GOT3 (cell line): ENCODE results near the gene MLX.
"Not testable (repeated sequence)": the region's sequence is repeated elsewhere in the genome, so short reads cannot be mapped to it uniquely, and the experiment has no call there.

Source experiments
- DNase-seq: peaks from one replicate; lab custom pipeline; 2025; ENCODE audit warnings: mixed read lengths; lab: John Stamatoyannopoulos, UW

The MLX gene

DNA sequence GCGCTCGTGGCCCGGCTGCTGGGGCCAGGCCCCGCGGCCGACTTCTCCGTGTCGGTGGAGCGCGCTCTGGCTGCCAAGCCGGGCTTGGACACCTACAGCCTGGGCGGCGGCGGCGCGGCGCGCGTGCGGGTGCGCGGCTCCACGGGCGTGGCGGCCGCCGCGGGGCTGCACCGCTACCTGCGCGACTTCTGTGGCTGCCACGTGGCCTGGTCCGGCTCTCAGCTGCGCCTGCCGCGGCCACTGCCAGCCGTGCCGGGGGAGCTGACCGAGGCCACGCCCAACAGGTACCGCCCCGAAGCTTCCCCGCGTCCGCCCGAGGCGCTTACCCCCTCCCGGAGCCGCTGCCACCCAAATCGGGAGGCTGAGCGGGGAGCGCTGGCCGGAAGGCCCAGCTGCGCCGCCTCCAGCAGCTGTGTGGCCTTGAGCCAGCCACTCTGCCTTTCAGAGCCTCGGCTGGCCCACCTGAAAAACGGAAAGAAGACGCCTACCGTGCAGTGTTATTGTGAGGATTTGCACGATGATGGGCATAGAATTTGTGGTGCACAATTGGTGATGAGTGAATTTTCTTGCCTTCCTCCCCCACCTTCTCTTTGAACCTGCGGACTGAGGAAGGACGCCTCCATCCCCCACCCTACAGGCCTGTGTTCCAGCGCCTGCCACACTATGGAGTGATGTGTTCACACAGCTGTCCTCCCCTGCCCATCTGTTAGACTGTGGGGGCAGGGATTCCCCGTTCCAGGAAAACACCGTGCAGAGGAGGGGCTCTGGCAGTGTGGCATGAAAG, 30.3 kb upstream of the MLX start:
- peak; percentile 44 for DNase-seq

DNA sequence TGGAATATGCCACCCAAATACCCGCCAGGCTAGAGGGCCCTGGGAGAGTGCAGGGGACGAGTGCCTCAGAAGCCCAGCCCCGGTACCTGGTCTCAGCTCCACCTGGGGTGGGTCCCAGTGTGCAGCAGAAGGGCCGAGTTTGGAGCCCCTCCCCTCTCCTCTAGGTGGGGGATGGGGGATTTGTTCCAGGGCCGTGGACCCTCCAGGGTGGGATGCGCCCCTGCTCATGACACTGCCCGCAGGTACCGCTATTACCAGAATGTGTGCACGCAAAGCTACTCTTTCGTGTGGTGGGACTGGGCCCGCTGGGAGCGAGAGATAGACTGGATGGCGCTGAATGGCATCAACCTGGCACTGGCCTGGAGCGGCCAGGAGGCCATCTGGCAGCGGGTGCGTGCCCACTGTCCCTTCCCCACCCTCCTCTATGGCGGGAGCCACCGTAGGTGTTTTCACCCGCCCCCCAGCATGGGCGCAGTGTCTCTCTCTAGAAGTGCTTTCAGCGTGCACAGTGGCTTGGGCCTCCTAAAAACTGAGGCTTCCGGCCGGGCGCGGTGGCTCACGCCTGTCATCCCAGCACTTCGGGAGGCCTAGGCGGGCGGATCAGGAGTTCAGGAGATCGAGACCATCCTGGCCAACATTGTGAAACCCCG, 29.6 kb upstream of the MLX start:
- DNase-seq = no peak

DNA sequence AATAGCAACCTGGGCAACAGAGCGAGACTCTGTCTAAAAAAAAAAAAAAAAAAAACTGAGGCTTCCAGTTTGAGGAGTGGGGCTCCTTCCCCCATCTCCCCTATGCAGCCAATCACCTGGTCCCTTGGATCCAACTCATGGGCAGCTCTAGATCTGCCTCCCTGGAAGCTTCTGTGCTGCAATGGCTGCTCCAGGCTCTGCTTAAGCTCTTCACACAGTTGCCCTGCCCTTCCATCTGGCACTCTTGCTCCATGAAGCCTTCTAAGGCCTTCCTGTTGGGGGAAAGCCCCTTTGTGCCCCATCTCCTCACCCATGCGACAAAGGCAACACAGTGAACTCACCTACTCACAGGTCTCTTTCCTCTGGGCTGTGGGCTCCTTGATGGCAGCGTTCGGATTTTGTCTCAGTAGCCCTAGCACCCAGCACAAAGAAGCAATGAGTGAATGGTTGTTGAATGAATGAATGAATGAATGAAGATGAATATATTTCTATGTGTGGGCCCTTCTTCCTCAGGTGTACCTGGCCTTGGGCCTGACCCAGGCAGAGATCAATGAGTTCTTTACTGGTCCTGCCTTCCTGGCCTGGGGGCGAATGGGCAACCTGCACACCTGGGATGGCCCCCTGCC, 29.0 kb upstream of the MLX start:
- no peak for DNase-seq

DNA sequence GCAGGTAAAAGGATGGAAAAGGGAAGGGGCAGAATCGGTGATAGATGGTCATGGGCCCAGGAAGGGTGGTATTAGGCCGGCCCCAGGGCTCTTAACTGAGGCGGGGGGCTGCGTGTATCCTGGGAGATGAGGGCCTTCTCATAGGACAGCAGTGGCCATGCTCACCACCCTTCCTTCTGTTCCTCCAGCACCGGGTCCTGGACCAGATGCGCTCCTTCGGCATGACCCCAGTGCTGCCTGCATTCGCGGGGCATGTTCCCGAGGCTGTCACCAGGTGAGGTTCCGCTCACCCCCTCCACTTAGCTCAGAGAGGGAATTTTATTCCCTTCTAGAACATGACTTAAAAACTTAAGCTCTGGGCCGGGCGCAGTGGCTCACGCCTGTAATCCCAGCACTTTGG, 28.4 kb upstream of the MLX start:
- no peak for DNase-seq

DNA sequence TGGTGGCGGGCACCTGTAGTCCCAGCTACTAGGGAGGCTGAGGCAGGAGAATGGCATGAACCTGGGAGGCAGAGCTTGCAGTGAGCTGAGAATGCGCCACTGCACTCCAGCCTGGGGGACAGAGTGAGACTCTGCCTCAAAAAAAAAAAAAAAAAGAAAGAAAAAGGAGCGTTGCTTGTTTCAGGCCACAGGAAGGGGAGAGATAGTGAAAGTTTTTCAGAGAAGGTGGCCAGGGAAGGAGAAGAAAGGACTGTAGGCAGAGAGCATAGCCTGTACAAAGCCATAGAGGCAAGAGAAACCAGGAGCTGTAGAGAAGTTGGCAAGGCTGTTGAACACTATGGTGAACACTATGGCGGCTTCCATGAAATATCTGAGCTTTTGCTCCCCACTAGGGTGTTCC, 26.3 kb upstream of the MLX start:
- not testable (repeated sequence) for DNase-seq

DNA sequence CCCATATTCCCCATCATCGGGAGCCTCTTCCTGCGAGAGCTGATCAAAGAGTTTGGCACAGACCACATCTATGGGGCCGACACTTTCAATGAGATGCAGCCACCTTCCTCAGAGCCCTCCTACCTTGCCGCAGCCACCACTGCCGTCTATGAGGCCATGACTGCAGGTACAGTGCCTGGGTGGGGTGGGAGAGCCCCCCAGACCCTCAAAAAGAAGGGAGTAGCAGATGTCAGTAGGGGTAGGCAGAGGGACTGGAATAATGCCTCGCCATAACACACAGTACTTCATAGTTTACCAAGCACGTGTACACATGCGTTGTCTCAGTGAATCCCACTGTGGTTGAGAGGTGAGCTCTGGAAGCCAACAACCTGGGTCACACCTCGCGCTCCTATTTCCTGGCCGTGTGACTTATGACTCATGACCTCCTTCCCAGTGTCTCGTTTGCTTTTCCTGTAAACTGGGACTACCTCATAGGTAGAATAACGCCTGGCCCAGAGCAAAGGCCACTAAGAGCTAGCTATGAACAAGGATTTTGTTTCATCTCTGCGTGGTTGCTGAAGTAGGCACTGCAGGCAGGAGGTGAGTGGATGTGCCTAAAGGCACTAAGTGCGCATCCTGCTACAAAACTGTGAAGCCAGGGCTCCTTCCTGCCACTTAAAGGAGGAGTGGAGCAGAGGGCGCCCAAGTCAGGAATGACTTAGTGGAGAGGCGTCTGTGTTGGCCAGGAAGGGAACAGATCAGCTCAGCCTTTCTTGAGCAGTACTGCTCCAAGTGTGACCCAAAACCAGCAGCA, 25.7 kb upstream of the MLX start:
- no peak for DNase-seq

DNA sequence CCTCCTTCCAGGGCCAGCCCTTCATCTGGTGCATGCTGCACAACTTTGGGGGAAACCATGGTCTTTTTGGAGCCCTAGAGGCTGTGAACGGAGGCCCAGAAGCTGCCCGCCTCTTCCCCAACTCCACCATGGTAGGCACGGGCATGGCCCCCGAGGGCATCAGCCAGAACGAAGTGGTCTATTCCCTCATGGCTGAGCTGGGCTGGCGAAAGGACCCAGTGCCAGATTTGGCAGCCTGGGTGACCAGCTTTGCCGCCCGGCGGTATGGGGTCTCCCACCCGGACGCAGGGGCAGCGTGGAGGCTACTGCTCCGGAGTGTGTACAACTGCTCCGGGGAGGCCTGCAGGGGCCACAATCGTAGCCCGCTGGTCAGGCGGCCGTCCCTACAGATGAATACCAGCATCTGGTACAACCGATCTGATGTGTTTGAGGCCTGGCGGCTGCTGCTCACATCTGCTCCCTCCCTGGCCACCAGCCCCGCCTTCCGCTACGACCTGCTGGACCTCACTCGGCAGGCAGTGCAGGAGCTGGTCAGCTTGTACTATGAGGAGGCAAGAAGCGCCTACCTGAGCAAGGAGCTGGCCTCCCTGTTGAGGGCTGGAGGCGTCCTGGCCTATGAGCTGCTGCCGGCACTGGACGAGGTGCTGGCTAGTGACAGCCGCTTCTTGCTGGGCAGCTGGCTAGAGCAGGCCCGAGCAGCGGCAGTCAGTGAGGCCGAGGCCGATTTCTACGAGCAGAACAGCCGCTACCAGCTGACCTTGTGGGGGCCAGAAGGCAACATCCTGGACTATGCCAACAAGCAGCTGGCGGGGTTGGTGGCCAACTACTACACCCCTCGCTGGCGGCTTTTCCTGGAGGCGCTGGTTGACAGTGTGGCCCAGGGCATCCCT, 23.5 kb upstream of the MLX start:
- no peak for DNase-seq

DNA sequence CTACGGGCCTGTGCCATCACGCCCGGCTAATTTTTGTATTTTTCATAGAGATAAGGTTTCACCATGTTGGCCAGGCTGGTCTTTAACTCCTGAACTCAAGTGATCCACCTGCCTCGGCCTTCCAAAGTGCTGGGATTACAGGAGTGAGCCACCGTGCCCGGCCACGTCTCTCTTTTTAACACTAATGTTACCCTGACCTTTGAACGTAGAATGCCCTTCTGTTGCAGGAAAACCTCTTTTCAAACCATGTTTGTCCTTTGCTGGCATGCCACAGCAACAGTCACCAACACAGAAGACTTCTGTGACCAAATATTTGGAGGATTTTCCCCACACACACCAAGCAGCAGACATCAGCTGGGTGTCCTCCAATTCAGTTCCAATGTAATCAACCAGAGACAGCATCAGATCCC, 22.0 kb upstream of the MLX start:
- DNase-seq = no peak

DNA sequence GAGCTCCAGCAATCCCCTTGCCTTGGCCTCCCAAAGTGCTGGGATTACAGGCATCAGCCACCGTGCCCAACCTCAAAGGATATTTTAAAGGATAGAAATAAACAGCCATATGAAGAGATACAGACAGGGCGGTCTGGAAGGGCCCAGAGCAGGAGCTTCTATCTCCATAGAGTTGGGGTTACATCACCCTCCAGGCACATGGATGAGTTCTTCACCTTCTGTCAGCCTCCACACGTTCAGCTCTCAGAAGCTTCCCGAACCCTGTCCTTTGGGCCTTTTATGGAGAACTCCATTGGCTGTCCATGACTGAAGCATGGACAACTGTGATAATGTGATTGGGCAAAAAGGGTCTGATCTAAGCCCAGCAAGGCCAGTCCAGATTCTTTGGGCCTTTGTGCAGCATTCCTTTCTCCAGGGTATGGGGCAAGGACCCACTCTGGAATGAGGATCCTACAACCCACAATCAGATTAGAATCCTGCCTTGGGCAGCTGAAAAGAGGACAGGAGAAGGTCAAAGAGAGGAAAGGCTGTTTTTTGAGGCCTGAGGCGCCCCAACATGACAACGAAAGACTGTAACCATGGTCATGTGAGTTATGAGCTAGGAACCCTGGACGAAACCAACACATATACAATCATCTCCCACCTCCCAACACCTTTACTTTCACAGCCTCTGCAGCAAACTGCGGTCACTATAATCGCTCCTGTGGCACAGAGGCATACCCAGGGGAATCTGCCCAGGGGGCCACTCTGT, 21.0 kb upstream of the MLX start:
- not testable (repeated sequence) for DNase-seq

DNA sequence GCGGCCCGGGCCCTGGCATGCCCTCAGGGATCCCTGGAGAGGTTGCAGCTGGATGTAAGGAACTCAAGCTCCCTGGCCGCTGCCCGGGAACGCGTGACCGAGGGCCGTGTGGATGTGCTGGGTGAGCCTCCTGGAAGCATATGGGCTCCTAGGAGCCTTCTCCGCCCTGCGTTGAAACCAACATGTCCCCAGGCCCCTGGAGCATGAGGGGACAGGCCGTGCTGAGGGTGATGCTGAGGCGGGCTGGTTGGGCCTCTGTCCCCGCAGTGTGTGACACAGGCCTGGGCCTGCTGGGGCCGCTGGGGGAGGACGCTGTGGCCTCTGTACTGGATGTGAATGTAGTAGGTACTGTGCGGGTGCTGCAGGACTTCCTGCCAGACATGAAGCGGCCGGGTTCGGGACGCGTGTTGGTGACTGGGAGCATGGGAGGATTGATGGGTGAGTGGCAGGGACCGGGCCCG, 19.9 kb upstream of the MLX start:
- no peak for DNase-seq

DNA sequence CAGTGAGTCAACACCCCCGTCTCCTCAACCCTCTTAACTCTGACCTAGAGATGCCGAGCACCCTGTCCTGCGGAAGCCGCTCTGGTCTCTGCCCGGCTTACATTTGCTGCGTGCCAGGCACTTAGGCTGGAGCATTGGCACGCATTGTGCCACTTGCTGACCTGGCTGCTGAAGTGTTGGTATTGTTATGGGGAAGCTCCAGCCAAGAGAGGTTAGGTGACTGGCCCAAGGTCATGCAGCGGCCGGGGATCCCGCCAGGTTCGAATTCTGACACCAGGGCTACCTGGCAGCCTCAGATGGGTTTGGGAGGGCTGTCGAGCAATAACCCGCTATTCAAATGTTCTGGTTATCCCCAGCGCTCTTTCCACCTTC, 19.2 kb upstream of the MLX start:
- no peak for DNase-seq

DNA sequence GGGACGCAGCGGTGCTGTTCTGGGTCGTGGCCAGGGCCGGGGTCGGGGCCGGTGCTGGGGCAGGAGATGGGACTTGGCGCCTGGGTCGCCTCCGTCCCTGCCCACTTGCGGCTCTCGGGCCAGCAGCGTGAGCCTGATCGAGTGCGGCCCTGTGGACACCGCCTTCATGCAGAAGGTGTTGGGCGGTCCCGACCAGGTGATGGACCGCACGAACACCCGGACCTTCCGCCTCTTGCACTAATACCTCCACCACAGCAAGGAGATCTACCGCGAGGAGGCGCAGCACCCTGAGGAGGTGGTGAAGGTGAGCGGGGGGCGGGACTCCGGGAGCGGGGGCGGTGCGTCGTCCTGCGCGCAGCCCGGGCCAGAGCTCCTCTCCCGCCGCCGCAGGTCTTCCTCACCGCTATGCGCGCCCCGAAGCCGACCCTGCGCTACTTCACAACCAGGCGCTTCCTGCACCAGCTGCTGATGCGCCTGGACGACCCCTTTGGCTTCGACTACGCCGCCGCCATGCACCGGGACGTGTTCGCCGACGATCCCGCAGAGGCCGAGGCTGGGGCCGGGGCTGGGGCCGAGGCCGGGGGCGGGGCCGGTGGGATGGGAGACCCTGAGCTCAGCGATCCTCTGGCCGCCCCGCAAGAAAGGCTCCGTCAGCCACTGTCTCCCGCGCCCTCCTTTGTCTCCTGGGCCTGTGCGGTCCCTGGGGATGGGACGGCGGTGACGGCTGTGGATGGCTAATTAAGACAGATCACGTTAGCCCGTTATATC, 18.6 kb upstream of the MLX start:
- DNase-seq = no peak

DNA sequence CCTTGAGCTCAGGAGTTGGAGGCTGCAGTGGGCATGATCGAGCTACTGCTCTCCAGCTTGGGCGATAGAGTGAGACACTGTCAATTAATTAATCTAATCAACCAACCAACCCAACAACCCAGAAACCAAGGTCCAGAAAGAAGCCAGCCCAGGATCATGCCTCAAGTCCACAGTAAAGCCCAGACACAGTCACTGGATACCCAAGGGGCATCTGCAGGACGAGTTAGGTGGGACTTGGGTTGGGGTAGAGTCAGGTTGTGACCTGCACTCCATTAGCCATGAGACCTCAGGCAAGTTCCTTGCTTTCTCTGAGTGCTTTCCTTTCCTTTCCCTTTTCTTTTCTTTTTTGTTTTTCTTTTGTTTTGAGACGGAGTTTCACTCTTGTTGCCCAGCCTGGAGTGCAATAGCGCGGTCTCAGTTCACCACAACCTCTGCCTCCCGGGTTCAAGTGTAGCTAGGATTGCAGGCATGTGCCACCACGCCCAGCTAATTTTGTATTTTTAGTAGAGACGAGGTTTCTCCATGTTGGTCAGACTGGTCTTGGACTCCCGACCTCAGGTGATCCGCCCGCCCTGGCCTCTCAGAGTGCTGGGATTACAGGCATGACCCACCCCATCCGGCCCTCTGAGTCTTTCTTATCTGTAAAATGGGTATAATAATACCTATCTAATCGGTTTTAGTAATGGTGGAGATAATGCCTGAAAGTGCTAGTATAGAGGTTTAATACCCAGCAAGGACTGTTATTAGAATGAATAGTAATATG, 17.7 kb upstream of the MLX start:
- no peak for DNase-seq

DNA sequence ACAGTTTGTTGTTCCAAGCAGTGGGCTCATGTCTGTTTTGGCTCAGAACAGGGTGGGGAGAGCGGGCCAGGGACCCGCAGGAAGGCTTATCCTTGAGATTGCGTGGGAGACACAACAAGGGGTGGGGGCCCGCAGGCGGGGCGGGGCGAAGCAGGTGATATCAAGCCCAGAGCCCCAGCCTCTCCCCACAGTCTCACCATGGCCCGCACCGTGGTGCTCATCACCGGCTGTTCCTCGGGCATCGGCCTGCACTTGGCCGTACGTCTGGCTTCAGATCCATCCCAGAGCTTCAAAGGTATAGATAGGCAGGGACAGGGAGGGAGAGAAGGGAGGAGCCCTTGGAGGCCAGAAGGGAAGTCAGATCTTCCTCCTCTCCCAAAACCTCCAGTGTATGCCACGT, 14.2 kb upstream of the MLX start, which contains the start of gene HSD17B1:
Gene HSD17B1, plus strand, starts transcription at position 188 of the 400 bp plus-strand sequence. Its CDS starts 11 bp downstream, at position 199.
- DNase-seq = not testable (repeated sequence)

DNA sequence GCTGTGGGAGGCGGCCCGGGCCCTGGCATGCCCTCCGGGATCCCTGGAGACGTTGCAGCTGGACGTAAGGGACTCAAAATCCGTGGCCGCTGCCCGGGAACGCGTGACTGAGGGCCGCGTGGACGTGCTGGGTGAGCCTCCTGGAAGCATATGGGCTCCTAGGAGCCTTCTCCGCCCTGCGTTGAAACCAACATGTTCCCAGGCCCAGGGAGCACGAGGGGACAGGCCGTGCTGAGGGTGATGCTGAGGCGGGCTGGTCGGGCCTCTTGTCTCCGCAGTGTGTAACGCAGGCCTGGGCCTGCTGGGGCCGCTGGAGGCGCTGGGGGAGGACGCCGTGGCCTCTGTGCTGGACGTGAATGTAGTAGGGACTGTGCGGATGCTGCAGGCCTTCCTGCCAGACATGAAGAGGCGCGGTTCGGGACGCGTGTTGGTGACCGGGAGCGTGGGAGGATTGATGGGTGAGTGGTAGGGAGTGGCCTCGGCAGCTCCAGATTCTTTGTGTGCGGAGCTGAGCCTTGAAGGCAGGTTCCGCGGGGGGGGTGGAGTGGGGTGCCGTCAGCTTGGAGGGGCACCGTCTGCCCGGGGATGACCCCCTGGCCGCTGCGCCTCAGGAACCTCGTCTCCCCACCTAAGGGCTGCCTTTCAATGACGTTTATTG, 13.6 kb upstream of the MLX start:
- DNase-seq = no peak

DNA sequence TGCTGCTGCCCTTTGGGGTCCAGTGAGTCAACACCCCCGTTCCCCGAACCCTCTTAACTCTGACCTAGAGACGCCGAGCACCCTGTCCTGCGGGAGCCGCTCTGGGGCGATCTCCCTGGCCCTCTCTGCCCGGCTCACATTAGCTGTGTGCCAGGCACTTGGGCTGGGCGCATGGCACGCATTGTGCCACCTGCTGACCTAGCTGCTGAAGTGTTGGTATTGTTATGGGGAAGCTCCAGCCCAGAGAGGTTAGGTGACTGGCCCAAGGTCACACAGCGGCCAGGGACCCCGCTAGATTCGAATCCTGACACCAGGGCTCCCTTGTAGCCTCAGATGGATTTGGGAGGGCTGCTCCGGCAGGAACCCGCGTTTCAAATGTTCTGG, 13.0 kb upstream of the MLX start:
- no peak for DNase-seq

DNA sequence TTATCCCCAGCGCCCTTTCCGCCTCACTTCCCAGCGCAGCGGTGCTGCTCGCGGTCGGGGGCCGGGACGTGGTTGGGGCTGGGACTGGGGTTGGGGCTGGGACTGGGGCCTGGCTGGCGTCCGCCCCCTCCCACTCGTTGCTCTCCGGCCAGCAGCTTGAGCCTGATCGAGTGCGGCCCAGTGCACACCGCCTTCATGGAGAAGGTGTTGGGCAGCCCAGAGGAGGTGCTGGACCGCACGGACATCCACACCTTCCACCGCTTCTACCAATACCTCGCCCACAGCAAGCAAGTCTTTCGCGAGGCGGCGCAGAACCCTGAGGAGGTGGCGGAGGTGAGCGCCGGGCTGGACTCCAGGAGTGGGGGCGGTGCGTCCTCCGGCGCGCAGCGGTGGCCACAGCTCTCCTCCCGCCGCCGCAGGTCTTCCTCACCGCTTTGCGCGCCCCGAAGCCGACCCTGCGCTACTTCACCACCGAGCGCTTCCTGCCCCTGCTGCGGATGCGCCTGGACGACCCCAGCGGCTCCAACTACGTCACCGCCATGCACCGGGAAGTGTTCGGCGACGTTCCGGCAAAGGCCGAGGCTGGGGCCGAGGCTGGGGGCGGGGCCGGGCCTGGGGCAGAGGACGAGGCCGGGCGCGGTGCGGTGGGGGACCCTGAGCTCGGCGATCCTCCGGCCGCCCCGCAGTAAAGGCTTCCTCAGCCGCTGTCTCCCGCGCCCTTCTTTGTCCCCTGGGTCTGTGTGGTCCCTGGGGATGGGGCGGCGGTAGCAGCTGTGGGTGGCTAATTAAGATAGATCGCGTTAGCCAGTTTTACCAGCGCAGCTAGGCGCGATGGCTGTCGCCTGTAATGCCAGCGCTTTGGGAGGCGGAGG, 12.4 kb upstream of the MLX start:
- DNase-seq = no peak
